ENCODE data around the gene BCAS1. TPM values are rescaled to one million over a fixed set of nuclear protein-coding genes. Genes with fewer than 3 reads are reported as not detected.

Gene BCAS1, protein sequence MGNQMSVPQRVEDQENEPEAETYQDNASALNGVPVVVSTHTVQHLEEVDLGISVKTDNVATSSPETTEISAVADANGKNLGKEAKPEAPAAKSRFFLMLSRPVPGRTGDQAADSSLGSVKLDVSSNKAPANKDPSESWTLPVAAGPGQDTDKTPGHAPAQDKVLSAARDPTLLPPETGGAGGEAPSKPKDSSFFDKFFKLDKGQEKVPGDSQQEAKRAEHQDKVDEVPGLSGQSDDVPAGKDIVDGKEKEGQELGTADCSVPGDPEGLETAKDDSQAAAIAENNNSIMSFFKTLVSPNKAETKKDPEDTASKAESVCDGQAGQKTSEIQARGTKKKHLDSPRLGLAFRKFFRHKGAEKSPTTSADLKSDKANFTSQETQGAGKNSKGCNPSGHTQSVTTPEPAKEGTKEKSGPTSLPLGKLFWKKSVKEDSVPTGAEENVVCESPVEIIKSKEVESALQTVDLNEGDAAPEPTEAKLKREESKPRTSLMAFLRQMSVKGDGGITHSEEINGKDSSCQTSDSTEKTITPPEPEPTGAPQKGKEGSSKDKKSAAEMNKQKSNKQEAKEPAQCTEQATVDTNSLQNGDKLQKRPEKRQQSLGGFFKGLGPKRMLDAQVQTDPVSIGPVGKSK
- total RNA-seq, result 0.84 TPM

DNA sequence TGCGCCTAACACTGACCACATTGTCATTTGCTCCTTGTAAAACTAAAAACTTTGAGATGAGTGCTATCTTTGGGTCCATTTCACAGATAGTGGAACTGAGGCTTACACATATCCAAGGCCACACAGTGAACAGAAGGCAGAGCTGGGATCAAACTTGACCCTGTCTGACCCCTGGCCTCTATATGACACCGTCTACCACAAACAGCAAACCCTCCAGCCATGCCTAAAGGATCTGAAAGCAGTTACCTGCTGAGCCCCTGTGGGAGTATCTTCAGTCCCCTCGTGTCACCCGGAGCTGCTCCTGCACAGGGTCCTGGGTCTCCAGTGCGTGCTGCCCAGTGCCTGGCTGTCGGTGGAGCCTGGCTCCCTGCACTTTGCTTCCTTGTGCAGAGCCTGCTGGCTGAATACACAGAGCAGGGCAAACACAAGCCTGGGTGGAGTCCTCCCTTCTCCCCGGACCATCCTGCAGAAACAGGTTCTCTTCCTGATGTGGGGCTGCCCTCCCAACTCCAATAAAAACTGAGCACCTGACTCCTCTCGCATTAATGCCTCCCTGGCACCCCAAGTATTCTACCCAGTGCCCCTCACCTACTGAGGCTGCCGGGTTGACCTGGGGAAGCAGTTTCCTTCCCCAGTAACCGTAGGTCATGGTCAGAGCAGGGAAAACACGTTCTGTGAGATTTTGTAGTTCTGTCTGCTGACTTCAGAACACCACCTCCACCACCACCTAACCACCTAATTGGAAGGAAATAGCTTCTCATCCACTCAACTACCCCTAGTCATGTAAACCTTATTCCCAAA, at the start of gene BCAS1:
Gene BCAS1, minus strand, starts transcription at position 408 of the 801 bp plus-strand sequence. CDS start 11,876 bp downstream, outside the sequence.
- Histone ChIP-seq H3K27me3 (ENCODE audit: insufficient read depth, low read length) (no peaks in the 10 kb centered on the region), H3K4me1 (ENCODE audit: insufficient read depth, low read length) (no peaks in the 10 kb centered on the region)

GRCh38 chr20:54119744-54120143, 49.4 kb upstream of the BCAS1 start:
- H3K4me1 ChIP-seq (ENCODE audit: insufficient read depth, low read length), result peaks cover 14% of the 10 kb centered on the region
- H3K4me3 ChIP-seq (ENCODE audit: low read length), result no peak overlapping the region
- no peaks in the 10 kb centered on the region for H3K27me3 ChIP-seq (ENCODE audit: insufficient read depth, low read length)
- no peaks in the 10 kb centered on the region for H3K9me3 ChIP-seq (ENCODE audit: low read depth, low read length)

More for the DNA sequence above, at the start of gene BCAS1:
- Histone ChIP-seq H3K4me3 (ENCODE audit: low read length) (no peak within 1 kb of the TSS), H3K9me3 (ENCODE audit: low read depth, low read length) (no peaks in the 10 kb centered on the region)

- Histone ChIP-seq H3K4me1 (ENCODE audit: insufficient read depth, low read length) (peaks cover 17% of the 10 kb centered on the region), H3K9me3 (ENCODE audit: low read depth, low read length) (no peaks in the 10 kb centered on the region), H3K4me3 (ENCODE audit: low read length) (no peak overlapping the region), H3K27me3 (ENCODE audit: insufficient read depth, low read length) (no peaks in the 10 kb centered on the region)
Measured at GRCh38 chr20:54118220-54119001, 48.0 kb upstream of the BCAS1 start.

DNA sequence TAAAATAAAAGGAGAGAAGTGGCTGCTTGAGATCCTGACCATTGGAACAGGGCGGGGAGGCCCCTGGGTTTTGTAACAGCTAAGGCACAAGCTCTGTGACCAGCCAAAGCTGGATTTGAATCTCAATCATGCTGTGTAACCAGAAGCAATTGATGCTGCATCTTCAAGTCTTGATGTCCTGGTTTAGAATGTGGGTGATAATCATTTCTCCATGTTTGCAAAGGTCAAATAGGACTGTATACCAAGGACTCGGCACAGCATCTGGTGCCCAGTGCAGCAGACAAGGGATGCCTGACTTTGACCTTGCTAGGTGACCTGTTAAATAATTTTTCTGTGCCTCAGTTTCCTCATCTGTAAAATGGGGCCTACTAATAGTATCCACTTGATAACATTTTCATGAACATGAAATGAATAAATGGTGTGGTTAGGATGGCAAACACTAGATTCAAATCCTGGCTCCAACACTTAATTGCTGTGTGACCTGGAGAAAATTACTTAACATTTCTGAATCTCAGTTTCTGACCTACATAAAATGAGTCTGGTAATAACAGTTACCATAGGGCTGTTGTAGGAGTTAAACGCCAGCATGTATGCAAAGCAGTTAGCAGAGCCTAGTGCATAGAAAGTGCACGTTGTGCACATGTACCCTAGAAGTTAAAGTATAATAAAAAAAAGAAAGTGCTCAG, 46.3 kb upstream of the BCAS1 start:
- Histone ChIP-seq H3K4me1 (ENCODE audit: insufficient read depth, low read length) (peaks cover 17% of the 10 kb centered on the region), H3K4me3 (ENCODE audit: low read length) (no peak overlapping the region), H3K9me3 (ENCODE audit: low read depth, low read length) (no peaks in the 10 kb centered on the region), H3K27me3 (ENCODE audit: insufficient read depth, low read length) (no peaks in the 10 kb centered on the region)

DNA sequence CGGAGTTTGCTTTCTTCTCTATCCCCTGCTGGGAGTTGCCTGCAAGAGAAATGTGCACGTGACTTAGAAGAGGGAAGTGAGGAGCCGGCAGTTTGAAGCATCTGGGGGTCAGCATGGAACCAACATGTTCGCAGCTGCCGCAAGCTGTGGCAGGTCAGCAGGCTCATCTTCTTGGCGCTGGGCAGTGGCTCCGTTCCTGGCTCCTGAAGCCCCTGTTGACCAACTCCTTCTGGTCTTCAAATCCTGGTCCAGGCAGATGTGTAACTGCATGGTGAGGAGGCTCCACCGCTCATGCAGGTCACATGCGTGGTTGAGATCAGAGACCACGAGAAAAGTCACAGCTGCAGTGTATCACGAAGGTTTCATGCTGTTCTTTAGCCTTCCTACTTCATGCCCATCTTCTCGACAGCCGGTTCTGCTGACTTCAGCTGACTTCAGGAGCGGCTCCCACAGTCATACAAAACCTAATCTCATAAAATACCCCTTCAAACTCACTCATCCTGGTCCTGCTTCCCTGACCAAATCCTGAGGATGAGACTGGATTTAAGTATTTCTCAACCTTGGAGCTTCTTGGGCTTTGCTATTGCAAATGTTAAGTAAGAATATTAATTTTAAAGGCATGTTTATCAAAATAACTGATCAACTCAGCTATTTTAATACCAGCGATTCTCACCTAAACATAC, 44.9 kb upstream of the BCAS1 start:
- Histone ChIP-seq H3K4me3 (ENCODE audit: low read length) (no peak overlapping the region), H3K4me1 (ENCODE audit: insufficient read depth, low read length) (peaks cover 17% of the 10 kb centered on the region), H3K9me3 (ENCODE audit: low read depth, low read length) (no peaks in the 10 kb centered on the region), H3K27me3 (ENCODE audit: insufficient read depth, low read length) (no peaks in the 10 kb centered on the region)

GRCh38 chr20:54114109-54114508, 43.7 kb upstream of the BCAS1 start:
- Histone ChIP-seq H3K4me1 (ENCODE audit: insufficient read depth, low read length) (peaks cover 17% of the 10 kb centered on the region), H3K9me3 (ENCODE audit: low read depth, low read length) (no peaks in the 10 kb centered on the region), H3K27me3 (ENCODE audit: insufficient read depth, low read length) (no peaks in the 10 kb centered on the region), H3K4me3 (ENCODE audit: low read length) (no peak overlapping the region)

DNA sequence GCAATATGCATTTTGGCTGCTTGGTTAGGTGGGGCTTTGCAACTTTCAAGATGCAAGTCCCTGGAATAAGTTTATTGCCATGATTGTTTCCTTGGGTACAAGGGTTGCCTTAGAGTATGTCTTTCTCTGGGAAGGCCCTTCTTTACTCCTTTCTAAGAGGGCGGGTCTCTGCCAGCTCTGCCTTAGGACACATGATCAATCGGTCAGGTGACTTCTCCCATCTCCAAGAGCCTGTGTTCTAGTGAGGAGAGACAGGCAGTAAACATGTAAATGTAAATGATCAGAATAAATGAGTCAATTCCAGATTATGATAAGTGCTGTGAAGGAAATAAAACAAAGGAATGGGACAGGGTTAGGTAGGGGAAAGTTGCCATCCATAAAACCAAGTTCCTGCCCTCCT, 43.2 kb upstream of the BCAS1 start:
- H3K4me1 ChIP-seq (ENCODE audit: insufficient read depth, low read length), result peaks cover 17% of the 10 kb centered on the region

DNA sequence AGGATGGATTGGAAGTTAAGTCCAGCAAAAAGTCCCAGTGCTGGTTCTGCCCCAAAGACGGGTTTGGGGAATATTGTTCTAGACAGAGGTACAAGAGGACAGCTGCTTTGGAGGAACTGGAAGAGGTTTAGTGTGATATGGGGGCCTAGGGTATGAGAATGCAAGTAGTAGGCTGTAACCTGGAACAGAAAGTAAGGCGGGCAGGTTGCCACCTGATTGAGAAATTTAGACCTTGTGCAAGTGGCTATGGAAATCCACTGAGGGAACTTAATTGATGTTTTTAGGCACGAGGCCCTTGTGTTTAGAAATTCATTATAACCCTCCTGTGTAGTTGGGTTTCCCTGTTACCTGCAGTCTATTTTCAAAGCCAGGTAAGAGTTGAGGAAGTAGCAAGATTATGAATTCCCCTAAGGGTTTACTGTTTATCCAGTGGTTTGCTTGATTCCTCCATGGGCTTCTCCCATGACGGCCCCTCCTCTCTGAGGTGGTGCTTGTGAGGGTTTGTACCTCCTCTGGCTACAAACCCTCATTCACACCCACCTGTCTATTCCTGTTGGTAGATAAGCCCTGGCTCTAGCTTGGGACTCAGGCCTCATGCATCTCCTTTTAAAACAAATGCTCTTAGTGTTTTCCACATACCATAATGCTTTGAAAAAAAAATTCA, 42.0 kb upstream of the BCAS1 start:
- Histone ChIP-seq H3K27me3 (ENCODE audit: insufficient read depth, low read length) (no peaks in the 10 kb centered on the region), H3K9me3 (ENCODE audit: low read depth, low read length) (no peaks in the 10 kb centered on the region), H3K4me3 (ENCODE audit: low read length) (no peak overlapping the region), H3K4me1 (ENCODE audit: insufficient read depth, low read length) (peaks cover 17% of the 10 kb centered on the region)

More for the DNA sequence above, 43.2 kb upstream of the BCAS1 start:
- Histone ChIP-seq H3K4me3 (ENCODE audit: low read length) (no peak overlapping the region), H3K27me3 (ENCODE audit: insufficient read depth, low read length) (no peaks in the 10 kb centered on the region), H3K9me3 (ENCODE audit: low read depth, low read length) (no peaks in the 10 kb centered on the region)

DNA sequence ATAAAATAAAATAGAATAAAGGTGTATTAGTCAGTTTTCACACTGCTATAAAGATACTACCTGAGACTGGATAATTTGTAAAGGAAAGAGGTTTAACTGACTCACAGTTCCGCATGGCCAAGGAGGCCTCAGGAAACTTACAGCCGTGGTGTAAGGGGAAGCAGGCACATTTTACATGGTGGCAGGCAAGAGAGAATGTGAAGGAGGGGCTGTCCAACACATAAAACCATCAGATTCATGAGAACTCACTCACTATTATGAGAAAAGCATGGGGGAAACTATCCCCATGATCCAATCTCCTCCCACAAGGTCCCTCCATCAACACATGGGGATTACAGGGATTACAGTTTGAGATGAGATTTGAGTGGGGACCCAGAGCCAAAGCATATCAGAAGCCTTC, 41.1 kb upstream of the BCAS1 start:
- peaks cover 17% of the 10 kb centered on the region for H3K4me1 ChIP-seq (ENCODE audit: insufficient read depth, low read length)
- H3K27me3 ChIP-seq (ENCODE audit: insufficient read depth, low read length), result no peaks in the 10 kb centered on the region
- H3K9me3 ChIP-seq (ENCODE audit: low read depth, low read length), result no peaks in the 10 kb centered on the region
- no peak overlapping the region for H3K4me3 ChIP-seq (ENCODE audit: low read length)

- H3K4me1 ChIP-seq (ENCODE audit: insufficient read depth, low read length), result peaks cover 10% of the 10 kb centered on the region
- no peaks in the 10 kb centered on the region for H3K9me3 ChIP-seq (ENCODE audit: low read depth, low read length)
- no peaks in the 10 kb centered on the region for H3K27me3 ChIP-seq (ENCODE audit: insufficient read depth, low read length)
- H3K4me3 ChIP-seq (ENCODE audit: low read length), result no peak overlapping the region
Measured at GRCh38 chr20:54110457-54110856, 40.1 kb upstream of the BCAS1 start.

DNA sequence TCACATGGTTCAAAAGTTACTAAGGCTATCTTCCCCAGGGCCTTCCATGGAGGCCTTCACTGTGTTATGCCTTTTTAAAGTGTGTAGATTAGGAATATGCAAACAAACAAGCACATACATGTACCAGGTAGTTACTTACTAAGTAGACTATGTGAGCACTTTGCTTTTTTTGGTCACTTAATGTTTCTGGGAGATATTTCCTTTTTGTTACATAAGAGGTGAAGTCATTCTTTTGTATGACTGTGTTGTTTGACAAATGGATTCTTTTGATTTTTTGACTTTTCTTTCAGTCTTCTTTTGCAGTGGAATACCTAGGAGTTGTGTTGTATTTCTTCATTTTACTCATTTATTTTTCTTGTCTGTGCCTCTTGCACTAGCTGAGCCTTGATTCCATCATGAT, 39.6 kb upstream of the BCAS1 start:
- H3K9me3 ChIP-seq (ENCODE audit: low read depth, low read length), result no peaks in the 10 kb centered on the region
- H3K4me1 ChIP-seq (ENCODE audit: insufficient read depth, low read length), result peaks cover 6% of the 10 kb centered on the region
- no peaks in the 10 kb centered on the region for H3K27me3 ChIP-seq (ENCODE audit: insufficient read depth, low read length)
- H3K4me3 ChIP-seq (ENCODE audit: low read length), result no peak overlapping the region

GRCh38 chr20:54108817-54109216, 38.4 kb upstream of the BCAS1 start:
- H3K4me1 ChIP-seq (ENCODE audit: insufficient read depth, low read length), result no peaks in the 10 kb centered on the region

DNA sequence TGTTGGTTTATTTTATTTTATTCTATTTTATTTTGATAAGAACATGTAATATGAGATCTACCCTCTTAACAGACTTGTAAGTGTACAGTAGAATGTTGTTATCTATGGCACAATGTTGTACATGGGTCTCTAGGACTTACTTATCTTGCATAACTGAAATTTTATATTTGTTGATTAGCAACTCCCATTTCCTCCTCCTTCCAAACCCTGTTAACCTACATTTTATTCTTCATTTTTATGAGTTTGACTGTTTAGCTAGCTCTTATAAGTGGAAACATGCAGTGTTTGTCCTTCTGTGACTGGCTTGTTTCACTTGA, 37.9 kb upstream of the BCAS1 start:
- no peak overlapping the region for H3K4me3 ChIP-seq (ENCODE audit: low read length)
- no peaks in the 10 kb centered on the region for H3K4me1 ChIP-seq (ENCODE audit: insufficient read depth, low read length)
- no peaks in the 10 kb centered on the region for H3K9me3 ChIP-seq (ENCODE audit: low read depth, low read length)
- no peaks in the 10 kb centered on the region for H3K27me3 ChIP-seq (ENCODE audit: insufficient read depth, low read length)

More at GRCh38 chr20:54108817-54109216, 38.4 kb upstream of the BCAS1 start:
- H3K27me3 ChIP-seq (ENCODE audit: insufficient read depth, low read length), result no peaks in the 10 kb centered on the region
- H3K4me3 ChIP-seq (ENCODE audit: low read length), result no peak overlapping the region
- H3K9me3 ChIP-seq (ENCODE audit: low read depth, low read length), result no peaks in the 10 kb centered on the region
